Measurements from ENCODE around the gene SORBS1.

- no peak for TF ChIP-seq CTCF (IDR thresholded peaks at IDR 0.05; ENCODE audit: poor library complexity)
- no peak for TF ChIP-seq EZH2phosphoT487 (IDR thresholded peaks at IDR 0.05; ENCODE audit: low read depth, severe bottlenecking, unreplicated experiment)
These were observed 279.1 kb downstream of the SORBS1 start for GRCh38 chr10:95282107-95282506.

Measured in hepatocyte (in vitro differentiated cells).